Measurements from ENCODE around the gene OR6C4.

OR6C4 gene
- long read RNA-seq = 0 reads

DNA sequence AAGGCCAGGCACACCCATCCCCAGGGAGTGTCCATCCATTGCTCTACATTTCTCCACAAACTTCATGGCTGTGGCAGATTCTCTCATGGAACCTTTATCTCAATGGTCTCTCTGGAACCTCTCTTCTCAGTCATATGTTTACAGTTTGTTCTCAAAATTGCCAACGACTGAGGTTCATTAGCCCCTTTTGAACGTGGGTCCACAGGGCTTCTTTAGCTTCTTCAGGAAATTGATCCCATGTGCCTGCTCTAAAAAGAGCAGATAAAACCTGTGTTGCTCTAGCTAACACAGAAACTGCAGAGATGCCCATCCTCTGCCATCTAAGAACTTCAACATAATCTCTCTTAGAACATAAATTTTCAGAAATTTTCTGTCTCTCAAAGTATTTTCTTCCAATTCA, at the start of gene OR6C4:
Gene OR6C4 (plus strand): TSS at position 301 of the 400 bp plus-strand sequence. CDS start 1,625 bp downstream, outside the sequence.
- Histone ChIP-seq H3K27me3 (ENCODE audit: insufficient read depth, poor library complexity, severe bottlenecking) (no peaks in the 10 kb centered on the region), H3K27ac (replicated peaks) (peak within 1 kb of the TSS; percentile 67), H3K4me3 (replicated peaks; ENCODE audit: insufficient read depth, low read length) (no peak within 1 kb of the TSS)
- TF ChIP-seq POLR2AphosphoS5 (IDR thresholded peaks at IDR 0.05; ENCODE audit: low read depth) = no peak
- TF ChIP-seq, protein P1, sequence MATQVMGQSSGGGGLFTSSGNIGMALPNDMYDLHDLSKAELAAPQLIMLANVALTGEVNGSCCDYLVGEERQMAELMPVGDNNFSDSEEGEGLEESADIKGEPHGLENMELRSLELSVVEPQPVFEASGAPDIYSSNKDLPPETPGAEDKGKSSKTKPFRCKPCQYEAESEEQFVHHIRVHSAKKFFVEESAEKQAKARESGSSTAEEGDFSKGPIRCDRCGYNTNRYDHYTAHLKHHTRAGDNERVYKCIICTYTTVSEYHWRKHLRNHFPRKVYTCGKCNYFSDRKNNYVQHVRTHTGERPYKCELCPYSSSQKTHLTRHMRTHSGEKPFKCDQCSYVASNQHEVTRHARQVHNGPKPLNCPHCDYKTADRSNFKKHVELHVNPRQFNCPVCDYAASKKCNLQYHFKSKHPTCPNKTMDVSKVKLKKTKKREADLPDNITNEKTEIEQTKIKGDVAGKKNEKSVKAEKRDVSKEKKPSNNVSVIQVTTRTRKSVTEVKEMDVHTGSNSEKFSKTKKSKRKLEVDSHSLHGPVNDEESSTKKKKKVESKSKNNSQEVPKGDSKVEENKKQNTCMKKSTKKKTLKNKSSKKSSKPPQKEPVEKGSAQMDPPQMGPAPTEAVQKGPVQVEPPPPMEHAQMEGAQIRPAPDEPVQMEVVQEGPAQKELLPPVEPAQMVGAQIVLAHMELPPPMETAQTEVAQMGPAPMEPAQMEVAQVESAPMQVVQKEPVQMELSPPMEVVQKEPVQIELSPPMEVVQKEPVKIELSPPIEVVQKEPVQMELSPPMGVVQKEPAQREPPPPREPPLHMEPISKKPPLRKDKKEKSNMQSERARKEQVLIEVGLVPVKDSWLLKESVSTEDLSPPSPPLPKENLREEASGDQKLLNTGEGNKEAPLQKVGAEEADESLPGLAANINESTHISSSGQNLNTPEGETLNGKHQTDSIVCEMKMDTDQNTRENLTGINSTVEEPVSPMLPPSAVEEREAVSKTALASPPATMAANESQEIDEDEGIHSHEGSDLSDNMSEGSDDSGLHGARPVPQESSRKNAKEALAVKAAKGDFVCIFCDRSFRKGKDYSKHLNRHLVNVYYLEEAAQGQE (IDR thresholded peaks at IDR 0.05; ENCODE audit: insufficient replicate concordance, low read depth) = no peak
- no peak for TF ChIP-seq GABPA (IDR thresholded peaks at IDR 0.05; ENCODE audit: low read depth)
- no peak for TF ChIP-seq SPI1 (IDR thresholded peaks at IDR 0.05; ENCODE audit: borderline replicate concordance, low read depth)
- TF ChIP-seq, protein P2, sequence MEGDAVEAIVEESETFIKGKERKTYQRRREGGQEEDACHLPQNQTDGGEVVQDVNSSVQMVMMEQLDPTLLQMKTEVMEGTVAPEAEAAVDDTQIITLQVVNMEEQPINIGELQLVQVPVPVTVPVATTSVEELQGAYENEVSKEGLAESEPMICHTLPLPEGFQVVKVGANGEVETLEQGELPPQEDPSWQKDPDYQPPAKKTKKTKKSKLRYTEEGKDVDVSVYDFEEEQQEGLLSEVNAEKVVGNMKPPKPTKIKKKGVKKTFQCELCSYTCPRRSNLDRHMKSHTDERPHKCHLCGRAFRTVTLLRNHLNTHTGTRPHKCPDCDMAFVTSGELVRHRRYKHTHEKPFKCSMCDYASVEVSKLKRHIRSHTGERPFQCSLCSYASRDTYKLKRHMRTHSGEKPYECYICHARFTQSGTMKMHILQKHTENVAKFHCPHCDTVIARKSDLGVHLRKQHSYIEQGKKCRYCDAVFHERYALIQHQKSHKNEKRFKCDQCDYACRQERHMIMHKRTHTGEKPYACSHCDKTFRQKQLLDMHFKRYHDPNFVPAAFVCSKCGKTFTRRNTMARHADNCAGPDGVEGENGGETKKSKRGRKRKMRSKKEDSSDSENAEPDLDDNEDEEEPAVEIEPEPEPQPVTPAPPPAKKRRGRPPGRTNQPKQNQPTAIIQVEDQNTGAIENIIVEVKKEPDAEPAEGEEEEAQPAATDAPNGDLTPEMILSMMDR (IDR thresholded peaks at IDR 0.05; ENCODE audit: insufficient read depth, low read length) = no peak
- DNase-seq (ENCODE audit: low read depth in 1 of 2, low spot score in 1 of 2) = no peak

DNA sequence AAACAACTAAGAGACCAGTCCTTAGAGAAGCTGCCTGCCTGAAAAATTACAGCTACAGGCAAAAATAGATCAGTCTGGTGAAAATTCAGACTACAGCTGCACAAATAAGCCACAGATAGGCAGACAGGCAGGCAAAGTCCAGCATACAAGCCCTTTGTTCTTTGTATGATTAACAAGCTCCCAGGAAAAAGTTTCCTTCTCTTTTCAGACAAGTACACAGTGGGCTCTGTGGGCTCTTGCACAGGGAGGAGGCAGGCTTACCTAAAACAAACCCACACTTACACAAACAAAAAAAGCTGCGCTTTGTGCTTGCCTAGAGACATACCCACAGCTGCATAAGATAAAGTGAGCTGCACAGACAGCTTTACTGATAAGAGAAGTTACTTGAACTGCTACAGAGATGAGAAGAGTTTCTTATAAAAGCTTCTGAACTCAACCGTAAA, 49.6 kb upstream of the OR6C4 start:
- DNase-seq (ENCODE audit: low read depth in 1 of 2, low spot score in 1 of 2) = no peak
- TF ChIP-seq GABPA (IDR thresholded peaks at IDR 0.05; ENCODE audit: low read depth) (no peak), SPI1 (IDR thresholded peaks at IDR 0.05; ENCODE audit: borderline replicate concordance, low read depth) (no peak), POLR2AphosphoS5 (IDR thresholded peaks at IDR 0.05; ENCODE audit: low read depth) (no peak)
- TF ChIP-seq, protein P1 (IDR thresholded peaks at IDR 0.05; ENCODE audit: insufficient replicate concordance, low read depth) = no peak
- TF ChIP-seq, protein P2 (IDR thresholded peaks at IDR 0.05; ENCODE audit: insufficient read depth, low read length) = no peak
- Histone ChIP-seq H3K4me3 (replicated peaks; ENCODE audit: insufficient read depth, low read length) (no peak overlapping the region), H3K27ac (replicated peaks) (no peak overlapping the region), H3K27me3 (ENCODE audit: insufficient read depth, poor library complexity, severe bottlenecking) (peaks cover 5% of the 10 kb centered on the region)

DNA sequence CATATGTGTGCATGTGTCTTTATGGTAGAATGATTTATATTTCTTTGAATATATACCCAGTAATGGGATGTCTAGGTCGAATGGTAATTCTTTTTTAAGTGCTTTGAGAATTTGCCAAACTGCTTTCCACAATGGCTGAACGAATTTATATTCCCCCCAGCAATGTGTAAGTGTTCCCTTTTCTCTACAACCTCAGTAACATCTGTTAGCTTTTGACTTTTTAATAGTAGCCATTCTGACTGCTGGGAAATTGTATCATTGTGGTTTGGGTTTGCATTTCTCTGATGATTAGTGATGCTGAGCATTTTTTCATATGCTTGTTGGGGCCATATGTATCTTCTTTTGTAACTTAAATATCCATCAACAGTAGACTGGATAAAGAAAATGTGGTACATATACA, 47.8 kb upstream of the OR6C4 start:
- TF ChIP-seq, protein P1 (IDR thresholded peaks at IDR 0.05; ENCODE audit: insufficient replicate concordance, low read depth) = no peak
- TF ChIP-seq GABPA (IDR thresholded peaks at IDR 0.05; ENCODE audit: low read depth) (no peak), SPI1 (IDR thresholded peaks at IDR 0.05; ENCODE audit: borderline replicate concordance, low read depth) (no peak)
- H3K27me3 ChIP-seq (ENCODE audit: insufficient read depth, poor library complexity, severe bottlenecking) = peaks cover 5% of the 10 kb centered on the region
- DNase-seq (ENCODE audit: low read depth in 1 of 2, low spot score in 1 of 2) = no peak

More for the DNA sequence above, 47.8 kb upstream of the OR6C4 start:
- H3K4me3 ChIP-seq (replicated peaks; ENCODE audit: insufficient read depth, low read length) = no peak overlapping the region
- H3K27ac ChIP-seq (replicated peaks) = no peak overlapping the region

Data from HL-60 (cell line).